ENCODE data around the gene CHCHD6. TPM values are rescaled to one million over a fixed set of nuclear protein-coding genes. Genes with fewer than 3 reads are reported as not detected.
A peak's percentile ranks its signal among the peaks of the same experiment; 100 is the strongest.

Gene CHCHD6
- total and polyA plus RNA-seq, 12 donors: 10.6 to 22.5 (median 17.6) TPM

- WGBS, 4 donors: 45 to 63% (median 51%) methylated on average over 14 to 15 of the region's 15 CpGs
- no peaks in the 10 kb centered on the region for H3K9me3 ChIP-seq (replicated peaks in 1 of 3)
- peak; percentile 73 to 91 (median 77) for DNase-seq
- no peak overlapping the region for H3K27ac ChIP-seq
- H3K36me3 ChIP-seq (replicated peaks in 1 of 2): no peaks in the 10 kb centered on the region
- H3K4me1 ChIP-seq (replicated peaks in 1 of 2): peaks cover 0 to 6% of the 10 kb centered on the region in 2 donors
- TF ChIP-seq, protein P1, sequence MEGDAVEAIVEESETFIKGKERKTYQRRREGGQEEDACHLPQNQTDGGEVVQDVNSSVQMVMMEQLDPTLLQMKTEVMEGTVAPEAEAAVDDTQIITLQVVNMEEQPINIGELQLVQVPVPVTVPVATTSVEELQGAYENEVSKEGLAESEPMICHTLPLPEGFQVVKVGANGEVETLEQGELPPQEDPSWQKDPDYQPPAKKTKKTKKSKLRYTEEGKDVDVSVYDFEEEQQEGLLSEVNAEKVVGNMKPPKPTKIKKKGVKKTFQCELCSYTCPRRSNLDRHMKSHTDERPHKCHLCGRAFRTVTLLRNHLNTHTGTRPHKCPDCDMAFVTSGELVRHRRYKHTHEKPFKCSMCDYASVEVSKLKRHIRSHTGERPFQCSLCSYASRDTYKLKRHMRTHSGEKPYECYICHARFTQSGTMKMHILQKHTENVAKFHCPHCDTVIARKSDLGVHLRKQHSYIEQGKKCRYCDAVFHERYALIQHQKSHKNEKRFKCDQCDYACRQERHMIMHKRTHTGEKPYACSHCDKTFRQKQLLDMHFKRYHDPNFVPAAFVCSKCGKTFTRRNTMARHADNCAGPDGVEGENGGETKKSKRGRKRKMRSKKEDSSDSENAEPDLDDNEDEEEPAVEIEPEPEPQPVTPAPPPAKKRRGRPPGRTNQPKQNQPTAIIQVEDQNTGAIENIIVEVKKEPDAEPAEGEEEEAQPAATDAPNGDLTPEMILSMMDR (IDR thresholded peaks at IDR 0.05): peak; percentile 78 to 92 (median 88)
- TF ChIP-seq POLR2A (IDR thresholded peaks at IDR 0.05): no peak
- intact Hi-C loops (cut with DNase I): loop anchor here (2.0 to 5.0 kb wide), 4 partner anchors 72 to 795 kb away; partner anchors contain the start of gene PLXNA1 (in 2 of the 2)
- H3K27me3 ChIP-seq: no peaks in the 10 kb centered on the region
- H3K4me3 ChIP-seq: no peak overlapping the region
Observed at GRCh38 chr3:126752303-126753190, 48.5 kb downstream of the CHCHD6 start.

DNA sequence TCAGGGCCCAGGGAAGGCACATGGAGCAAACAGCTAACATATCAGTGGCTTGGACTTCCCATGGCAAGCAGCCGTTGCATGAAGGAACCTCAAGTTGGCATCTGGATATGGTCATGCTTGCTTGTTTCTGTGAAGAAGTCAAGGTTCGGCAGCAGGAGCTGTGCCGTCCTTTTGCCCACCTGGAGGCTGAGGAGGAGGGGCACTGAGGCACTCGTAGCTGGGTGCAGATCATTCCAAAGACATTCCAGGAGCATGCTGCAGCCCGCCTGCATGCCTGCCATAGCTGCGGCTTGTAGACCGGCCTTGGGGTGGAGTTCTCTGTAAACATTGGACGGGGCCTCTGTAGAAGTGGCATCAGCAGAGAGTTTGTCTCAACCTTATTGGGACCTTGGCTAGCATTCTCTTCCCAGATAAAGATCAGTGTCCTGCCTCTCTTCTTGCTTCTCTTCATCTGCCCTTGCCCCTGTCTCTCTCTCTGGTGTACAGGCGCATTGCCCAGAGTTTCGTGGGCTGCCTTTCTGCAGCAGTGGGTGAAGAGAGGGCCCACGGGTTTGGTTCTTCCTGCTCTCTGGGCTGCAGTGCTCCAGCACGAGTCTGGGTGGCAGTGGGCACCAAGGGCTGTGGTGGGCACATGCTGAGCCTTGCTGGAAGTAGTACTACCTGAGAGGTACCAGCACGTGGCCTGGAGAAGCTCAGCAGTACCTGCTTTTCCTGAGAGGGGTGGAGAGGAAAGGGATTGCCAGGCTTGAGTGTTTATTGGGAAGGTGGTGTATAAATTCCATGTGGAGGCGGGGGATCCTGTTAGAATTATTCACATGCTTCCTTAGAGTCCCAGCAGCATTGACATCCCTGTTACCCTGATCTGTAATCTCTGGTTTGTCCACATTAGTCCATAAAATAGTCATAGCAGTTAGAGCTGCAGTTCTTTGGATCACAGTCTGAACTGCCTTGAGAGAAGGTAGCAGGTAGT is 49.4 kb downstream of the CHCHD6 start:
- intact Hi-C loops (cut with DNase I): loop anchor here (2.0 to 5.0 kb wide), 4 partner anchors 73 to 794 kb away; partner anchors contain the start of gene PLXNA1 (in 2 of the 2)
- H3K4me1 ChIP-seq (replicated peaks in 1 of 2): peaks cover 0 to 6% of the 10 kb centered on the region in 2 donors
- no peaks in the 10 kb centered on the region for H3K36me3 ChIP-seq (replicated peaks in 1 of 2)
- TF ChIP-seq POLR2A (IDR thresholded peaks at IDR 0.05): no peak
- TF ChIP-seq, protein P1 (IDR thresholded peaks at IDR 0.05): no peak
- no peaks in the 10 kb centered on the region for H3K27me3 ChIP-seq
- H3K27ac ChIP-seq: no peak overlapping the region
- no peak overlapping the region for H3K4me3 ChIP-seq
- H3K9me3 ChIP-seq (replicated peaks in 1 of 3): no peaks in the 10 kb centered on the region
- DNase-seq: no peak
- WGBS, 4 donors: 89 to 91% (median 90%) methylated on average over 12 to 14 of the region's 14 CpGs

DNA sequence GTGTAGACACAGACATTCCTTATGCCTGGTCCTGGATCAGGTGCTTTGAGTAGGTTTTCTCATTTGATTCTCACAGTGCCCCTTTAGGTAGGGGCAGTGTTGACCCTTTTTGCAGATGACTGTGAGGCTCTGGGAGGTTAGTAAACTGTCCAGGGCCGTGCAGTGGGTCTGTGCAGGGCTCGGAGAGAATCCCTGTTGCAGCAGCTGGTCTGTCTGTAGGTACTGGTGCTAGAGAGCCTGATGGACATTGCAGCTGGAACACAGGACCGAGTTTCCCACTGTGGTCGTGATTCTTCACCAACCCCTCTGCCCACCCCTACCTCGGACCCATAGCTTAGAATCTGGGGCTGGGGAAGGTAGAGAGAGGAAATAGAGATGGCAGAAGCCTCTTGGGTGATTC is 51.8 kb downstream of the CHCHD6 start:
- TF ChIP-seq, protein P1 (IDR thresholded peaks at IDR 0.05): no peak
- TF ChIP-seq POLR2A (IDR thresholded peaks at IDR 0.05): no peak
- H3K4me1 ChIP-seq (replicated peaks in 1 of 2): peaks cover 0 to 6% of the 10 kb centered on the region in 2 donors
- WGBS, 4 donors: 87 to 98% (median 93%) methylated on average over 4 to 5 of the region's 5 CpGs
- H3K27me3 ChIP-seq: no peaks in the 10 kb centered on the region
- DNase-seq: no peak
- H3K4me3 ChIP-seq: no peak overlapping the region
- intact Hi-C loops (cut with DNase I): no loop called here
- H3K27ac ChIP-seq: no peak overlapping the region
- H3K9me3 ChIP-seq (replicated peaks in 1 of 3): no peaks in the 10 kb centered on the region
- no peaks in the 10 kb centered on the region for H3K36me3 ChIP-seq (replicated peaks in 1 of 2)

- 80 to 90% (median 85%) methylated on average over 2 to 3 of the region's 3 CpGs for WGBS, 4 donors
- Histone ChIP-seq H3K4me3 (no peak overlapping the region), H3K4me1 (replicated peaks in 1 of 2) (no peaks in the 10 kb centered on the region), H3K36me3 (replicated peaks in 1 of 2) (no peaks in the 10 kb centered on the region), H3K9me3 (replicated peaks in 1 of 3) (no peaks in the 10 kb centered on the region), H3K27me3 (no peaks in the 10 kb centered on the region), H3K27ac (no peak overlapping the region)
- DNase-seq: no peak
- intact Hi-C loops (cut with DNase I): no loop called here
- TF ChIP-seq, protein P1 (IDR thresholded peaks at IDR 0.05): no peak
- TF ChIP-seq POLR2A (IDR thresholded peaks at IDR 0.05): no peak
Observed at GRCh38 chr3:126758026-126758425, 54.0 kb downstream of the CHCHD6 start.

All from adrenal gland (tissue), 12 donors.